Measurements from ENCODE around the gene C1orf159. TPM values are rescaled to one million over a fixed set of nuclear protein-coding genes. Genes with fewer than 3 reads are reported as not detected.

Gene C1orf159
- polyA plus RNA-seq, 2 of the 4 experiments (the other 2 are of a cell fraction), result 4.0 to 10.2 TPM

GRCh38 chr1:1046243-1046642, 69.6 kb downstream of the C1orf159 start:
- Histone ChIP-seq H3K9me3 (no peaks in the 10 kb centered on the region), H3K27ac (no peak overlapping the region), H3K4me2 (no peak overlapping the region), H3K4me3 (no peak overlapping the region), H3K4me1 (no peaks in the 10 kb centered on the region)
- ATAC-seq (no peak), DNase-seq (ENCODE audit: low read depth in 1 of 2, low spot score in 1 of 2) (no peak), FAIRE-seq (no peak)
- 83% methylated on average over 3 of the region's 20 CpGs for WGBS (ENCODE audit: missing lambda C conversion rate)
- TF ChIP-seq FOSL2 (IDR thresholded peaks at IDR 0.05), result no peak
- TF ChIP-seq FOSL2 (CRISPR knock-in tag; IDR thresholded peaks at IDR 0.05), result no peak
- TF ChIP-seq HEYL (CRISPR knock-in tag; IDR thresholded peaks at IDR 0.05), result no peak
- TF ChIP-seq ZC3H11A (IDR thresholded peaks at IDR 0.05), result no peak
- TF ChIP-seq SMC3 (IDR thresholded peaks at IDR 0.05), result no peak
- CTCF ChIA-PET, result no interaction called here
- POLR2A ChIA-PET, result no interaction called here

GRCh38 chr1:1045129-1045528, 70.8 kb downstream of the C1orf159 start:
- ChIA-PET CTCF (interaction anchor here (1.9 kb wide), 1 partner anchor 19 kb away, joined by 10 read pairs; no protein-coding TSS in a partner anchor), POLR2A (no interaction called here)
- 80% methylated on average over 1 of the region's 23 CpGs for WGBS (ENCODE audit: missing lambda C conversion rate)
- H3K4me1 ChIP-seq, result peaks cover 5% of the 10 kb centered on the region
- no peak for DNase-seq (ENCODE audit: low read depth in 1 of 2, low spot score in 1 of 2)
- no peaks in the 10 kb centered on the region for H3K9me3 ChIP-seq
- FAIRE-seq, result no peak
- ATAC-seq, result no peak
- H3K4me2 ChIP-seq, result no peak overlapping the region
- no peak for TF ChIP-seq TP53 (CRISPR knock-in tag; IDR thresholded peaks at IDR 0.05)
- TF ChIP-seq, protein P1, sequence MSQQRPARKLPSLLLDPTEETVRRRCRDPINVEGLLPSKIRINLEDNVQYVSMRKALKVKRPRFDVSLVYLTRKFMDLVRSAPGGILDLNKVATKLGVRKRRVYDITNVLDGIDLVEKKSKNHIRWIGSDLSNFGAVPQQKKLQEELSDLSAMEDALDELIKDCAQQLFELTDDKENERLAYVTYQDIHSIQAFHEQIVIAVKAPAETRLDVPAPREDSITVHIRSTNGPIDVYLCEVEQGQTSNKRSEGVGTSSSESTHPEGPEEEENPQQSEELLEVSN (IDR thresholded peaks at IDR 0.05; ENCODE audit: borderline replicate concordance, low read depth), result no peak
- TF ChIP-seq ELK1 (IDR thresholded peaks at IDR 0.05; ENCODE audit: low read depth, low read length), result no peak
- TF ChIP-seq, protein P2, sequence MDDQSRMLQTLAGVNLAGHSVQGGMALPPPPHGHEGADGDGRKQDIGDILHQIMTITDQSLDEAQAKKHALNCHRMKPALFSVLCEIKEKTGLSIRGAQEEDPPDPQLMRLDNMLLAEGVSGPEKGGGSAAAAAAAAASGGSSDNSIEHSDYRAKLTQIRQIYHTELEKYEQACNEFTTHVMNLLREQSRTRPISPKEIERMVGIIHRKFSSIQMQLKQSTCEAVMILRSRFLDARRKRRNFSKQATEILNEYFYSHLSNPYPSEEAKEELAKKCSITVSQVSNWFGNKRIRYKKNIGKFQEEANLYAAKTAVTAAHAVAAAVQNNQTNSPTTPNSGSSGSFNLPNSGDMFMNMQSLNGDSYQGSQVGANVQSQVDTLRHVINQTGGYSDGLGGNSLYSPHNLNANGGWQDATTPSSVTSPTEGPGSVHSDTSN (IDR thresholded peaks at IDR 0.05), result no peak
- no peak for TF ChIP-seq RCOR1 (IDR thresholded peaks at IDR 0.05; ENCODE audit: low read depth, low read length)
- no peak for TF ChIP-seq CTCF (IDR thresholded peaks at IDR 0.05)
- TF ChIP-seq RAD21 (conservative IDR thresholded peaks at IDR 0.05 in 1 of 2, IDR thresholded peaks at IDR 0.05 in 1 of 2), result no peak
- TF ChIP-seq, protein P3, sequence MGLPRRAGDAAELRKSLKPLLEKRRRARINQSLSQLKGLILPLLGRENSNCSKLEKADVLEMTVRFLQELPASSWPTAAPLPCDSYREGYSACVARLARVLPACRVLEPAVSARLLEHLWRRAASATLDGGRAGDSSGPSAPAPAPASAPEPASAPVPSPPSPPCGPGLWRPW (IDR thresholded peaks at IDR 0.05), result no peak
- TF ChIP-seq ZC3H11A (IDR thresholded peaks at IDR 0.05), result no peak
- no peak for TF ChIP-seq SREBF2 (IDR thresholded peaks at IDR 0.05)
- no peak for TF ChIP-seq CHD2 (IDR thresholded peaks at IDR 0.05; ENCODE audit: low read length, partially characterized antibody)
- no peak for TF ChIP-seq CBX2 (IDR thresholded peaks at IDR 0.05; ENCODE audit: borderline replicate concordance, low read depth)
- no peak for TF ChIP-seq HOXB5 (CRISPR knock-in tag; IDR thresholded peaks at IDR 0.05)
- TF ChIP-seq MAZ (IDR thresholded peaks at IDR 0.05; ENCODE audit: borderline replicate concordance, low read depth, low read length), result no peak
- no peak for TF ChIP-seq EHF (CRISPR knock-in tag; IDR thresholded peaks at IDR 0.05)
- no peak for TF ChIP-seq FOSL2 (IDR thresholded peaks at IDR 0.05)
- no peak for TF ChIP-seq FOSL2 (CRISPR knock-in tag; IDR thresholded peaks at IDR 0.05)
- TF ChIP-seq PHF8 (IDR thresholded peaks at IDR 0.05; ENCODE audit: borderline replicate concordance, low read depth), result no peak
- H3K4me3 ChIP-seq, result no peak overlapping the region
- no peak overlapping the region for H3K27ac ChIP-seq
